Breast epithelium (tissue), 4 donors: ENCODE measurements around the gene MYADML2. TPM values are rescaled to one million over a fixed set of nuclear protein-coding genes. Genes with fewer than 3 reads are reported as not detected.

ENCODE experiments used
- DNase-seq, 2 donors: peaks; one replicate each; pipeline ENCODE4 v3.0.0-alpha.2; 2019; ENCODE audit warnings: low spot score in 2 of 2
- H3K27ac ChIP-seq, 2 donors: fragments of 200-600 bp; sonication (generic) in 1 of 2; one replicate each; pipeline ENCODE4 v1.5.1; 2016 to 2019; ENCODE audit warnings: mild to moderate bottlenecking in 1 of 2
- H3K27me3 ChIP-seq, 2 donors: fragments of 200-600 bp; sonication (generic) in 1 of 2; one replicate each; pipeline versions ENCODE4 v1.5.1 to v1.6.0; 2017 to 2019; ENCODE audit warnings: control low read depth in 1 of 2, mild to moderate bottlenecking in 1 of 2
- H3K36me3 ChIP-seq: fragments of 200-600 bp; one replicate; pipeline ENCODE4 v1.5.1; 2019
- H3K4me1 ChIP-seq, 2 donors: fragments of 200-600 bp; sonication (generic); one replicate each; pipeline ENCODE4 v1.5.1; 2016 to 2019; ENCODE audit warnings: control low read depth in 1 of 2
- H3K4me3 ChIP-seq, 3 donors: fragments of 200-600 bp; sonication (generic); 1 replicate in 2 of 3; 2 replicates in 1 of 3; pipeline ENCODE4 v1.5.1; 2016 to 2019; ENCODE audit warnings: mild to moderate bottlenecking in 3 of 3, moderate library complexity in 2 of 3
- H3K9me3 ChIP-seq, 2 donors: fragments of 200-600 bp; sonication (generic) in 1 of 2; one replicate each; pipeline ENCODE4 v1.5.1; 2016 to 2019; ENCODE audit warnings: control low read depth in 1 of 2
- POLR2A ChIP-seq: fragments of 450-650 bp; IDR thresholded peaks from one replicate; pipeline ENCODE4 v1.6.1; 2016; ENCODE audit warnings: antibody characterized with exemption, mild to moderate bottlenecking, moderate library complexity
- POLR2AphosphoS5 ChIP-seq, 3 donors: sonication (generic); formaldehyde crosslinking; IDR thresholded peaks; one replicate each; pipeline ENCODE4 v1.6.1; 2017; ENCODE audit warnings: antibody characterized with exemption in 3 of 3
- intact Hi-C: fragments of 100-400 bp; cut with DNase I; formaldehyde crosslinking; loops from one replicate; pipeline ENCODE4 v1.15.1; 2023; ENCODE audit warnings: low total_unique reads
- total RNA-seq, 3 donors: library from RNA; depleted of rRNA; stranded (reverse); fragments of >200 nt; gene quantifications; one replicate each; pipeline ENCODE4 v1.1.0, GENCODE V29; 2016
- TF ChIP-seq, protein P1 (sequence below), 3 donors: fragments of 450-650 bp; IDR thresholded peaks; one replicate each; pipeline ENCODE4 v1.5.1; 2016 to 2017; ENCODE audit warnings: antibody characterized with exemption in 3 of 3, mild to moderate bottlenecking in 3 of 3, moderate library complexity in 3 of 3

MYADML2 gene
- total RNA-seq, 3 donors from 2014 or later = not detected

DNA sequence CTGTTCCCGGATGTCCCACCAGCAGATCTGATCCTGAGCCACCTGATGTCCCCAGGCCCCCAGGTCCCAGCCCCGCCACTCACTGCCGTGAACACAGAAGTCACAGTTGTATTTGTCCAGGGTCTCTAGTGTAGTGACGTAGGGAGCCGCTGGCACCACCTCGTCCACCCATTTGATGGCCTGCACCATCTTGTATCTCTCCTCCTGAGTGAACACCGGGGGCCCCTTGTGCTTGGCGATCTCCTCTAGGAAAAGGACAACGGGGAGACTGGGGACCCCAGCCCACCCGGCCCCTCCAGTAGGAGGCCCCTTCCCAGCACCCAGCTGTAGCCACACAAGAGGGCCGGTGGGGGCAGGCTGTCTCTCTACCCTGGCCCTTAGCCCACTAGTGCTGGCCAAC, 38.2 kb downstream of the MYADML2 start:
- no peaks in the 10 kb centered on the region for H3K27me3 ChIP-seq
- no peaks in the 10 kb centered on the region for H3K36me3 ChIP-seq
- no peaks in the 10 kb centered on the region for H3K9me3 ChIP-seq
- H3K4me3 ChIP-seq = no peak overlapping the region
- TF ChIP-seq, protein P1, sequence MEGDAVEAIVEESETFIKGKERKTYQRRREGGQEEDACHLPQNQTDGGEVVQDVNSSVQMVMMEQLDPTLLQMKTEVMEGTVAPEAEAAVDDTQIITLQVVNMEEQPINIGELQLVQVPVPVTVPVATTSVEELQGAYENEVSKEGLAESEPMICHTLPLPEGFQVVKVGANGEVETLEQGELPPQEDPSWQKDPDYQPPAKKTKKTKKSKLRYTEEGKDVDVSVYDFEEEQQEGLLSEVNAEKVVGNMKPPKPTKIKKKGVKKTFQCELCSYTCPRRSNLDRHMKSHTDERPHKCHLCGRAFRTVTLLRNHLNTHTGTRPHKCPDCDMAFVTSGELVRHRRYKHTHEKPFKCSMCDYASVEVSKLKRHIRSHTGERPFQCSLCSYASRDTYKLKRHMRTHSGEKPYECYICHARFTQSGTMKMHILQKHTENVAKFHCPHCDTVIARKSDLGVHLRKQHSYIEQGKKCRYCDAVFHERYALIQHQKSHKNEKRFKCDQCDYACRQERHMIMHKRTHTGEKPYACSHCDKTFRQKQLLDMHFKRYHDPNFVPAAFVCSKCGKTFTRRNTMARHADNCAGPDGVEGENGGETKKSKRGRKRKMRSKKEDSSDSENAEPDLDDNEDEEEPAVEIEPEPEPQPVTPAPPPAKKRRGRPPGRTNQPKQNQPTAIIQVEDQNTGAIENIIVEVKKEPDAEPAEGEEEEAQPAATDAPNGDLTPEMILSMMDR (IDR thresholded peaks at IDR 0.05) = no peak
- TF ChIP-seq POLR2A (no peak), POLR2AphosphoS5 (IDR thresholded peaks at IDR 0.05) (no peak)
- no peak overlapping the region for H3K27ac ChIP-seq
- DNase-seq = no peak
- intact Hi-C loops = no loop called here
- peaks cover 0 to 9% of the 10 kb centered on the region in 2 donors for H3K4me1 ChIP-seq

DNA sequence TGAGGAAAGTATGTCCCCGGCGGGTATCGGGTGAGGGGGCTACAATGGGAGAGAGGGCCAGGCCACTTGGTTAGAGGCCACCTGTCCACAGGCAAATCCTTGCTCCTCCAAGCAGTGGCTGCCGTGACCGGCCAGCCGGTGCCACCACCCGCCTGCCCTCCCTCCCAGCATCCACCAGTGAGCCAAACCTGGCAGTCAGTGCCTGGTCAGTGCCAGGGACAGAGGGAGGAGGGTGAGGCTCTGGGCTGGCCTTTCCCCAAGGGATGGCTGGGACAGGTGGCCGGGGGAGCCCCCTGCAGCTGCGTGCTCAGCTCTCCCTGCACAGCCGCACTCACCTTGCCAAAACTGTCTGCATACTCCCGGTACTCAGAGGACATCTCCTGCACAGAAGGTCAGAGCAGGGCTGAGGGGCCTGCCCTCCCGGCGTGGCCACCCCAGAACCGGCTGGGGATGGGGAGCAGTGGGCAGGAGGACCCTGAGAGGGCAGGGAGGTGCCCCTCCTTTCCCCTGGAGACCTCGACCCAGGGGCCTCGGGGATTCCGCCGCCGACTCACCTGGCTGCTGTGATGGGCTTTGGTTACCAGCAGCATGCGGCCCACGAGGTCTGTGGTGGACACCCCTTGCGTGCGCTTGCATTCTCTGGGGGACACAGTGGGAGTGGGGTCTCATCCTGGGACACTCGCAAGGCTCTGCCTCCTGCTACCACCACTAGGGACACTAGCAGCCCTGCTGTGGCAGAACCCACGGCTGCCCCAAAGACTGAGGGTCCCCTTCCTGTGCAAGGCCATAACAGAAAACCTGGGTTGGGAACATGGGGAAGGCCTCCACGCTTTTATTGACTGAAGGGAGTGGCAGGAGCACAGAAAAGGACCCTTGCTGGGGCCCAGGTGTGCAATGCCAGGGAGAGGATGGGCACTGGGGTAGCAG, 39.6 kb downstream of the MYADML2 start:
- Histone ChIP-seq H3K9me3 (no peaks in the 10 kb centered on the region), H3K4me1 (peaks cover 0 to 9% of the 10 kb centered on the region in 2 donors), H3K27ac (no peak overlapping the region), H3K4me3 (no peak overlapping the region), H3K36me3 (no peaks in the 10 kb centered on the region), H3K27me3 (no peaks in the 10 kb centered on the region)
- no peak for DNase-seq
- no peak for TF ChIP-seq POLR2A
- TF ChIP-seq, protein P1 (IDR thresholded peaks at IDR 0.05) = no peak
- intact Hi-C loops = no loop called here

DNA sequence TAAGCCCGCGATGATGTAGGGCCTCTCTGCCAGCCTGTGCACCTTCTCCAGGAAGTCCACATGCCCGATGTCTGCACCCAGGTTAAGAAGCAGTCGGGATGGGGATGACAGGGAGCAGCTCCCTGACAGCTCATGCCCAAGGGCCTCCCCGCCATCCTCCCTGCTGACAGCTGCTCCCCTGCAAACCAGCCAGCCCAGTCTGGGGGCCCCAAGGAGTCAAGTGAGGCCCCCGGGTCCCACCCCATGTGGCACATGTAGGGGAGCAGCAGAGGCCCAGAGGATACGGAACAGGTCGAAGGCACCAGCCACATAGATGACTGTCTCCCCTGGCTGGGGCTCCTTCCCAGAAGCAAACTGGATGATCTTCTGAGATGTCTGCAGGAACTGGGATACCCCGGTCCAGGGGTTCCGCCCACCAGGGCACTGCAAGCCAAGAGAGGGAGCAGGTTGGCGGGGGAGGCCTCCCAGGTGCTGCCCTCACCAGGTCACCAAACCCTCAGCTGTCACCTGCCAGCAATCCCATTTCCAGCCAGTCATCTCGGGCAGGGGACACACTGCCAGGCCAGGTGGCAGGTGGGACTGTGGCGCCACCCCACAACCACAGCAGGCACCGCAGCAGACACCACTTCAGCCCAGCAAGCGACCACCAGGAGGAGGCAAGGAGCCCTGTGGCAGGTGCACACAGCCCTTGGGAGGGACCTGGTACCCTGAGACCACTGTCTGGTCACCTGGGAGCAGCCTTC, 40.4 kb downstream of the MYADML2 start:
- H3K4me3 ChIP-seq = no peak overlapping the region
- H3K27me3 ChIP-seq = no peaks in the 10 kb centered on the region
- H3K9me3 ChIP-seq = no peaks in the 10 kb centered on the region
- no peak for DNase-seq
- intact Hi-C loops = no loop called here
- H3K4me1 ChIP-seq = peaks cover 0 to 9% of the 10 kb centered on the region in 2 donors
- no peak overlapping the region for H3K27ac ChIP-seq
- no peak for TF ChIP-seq POLR2A
- TF ChIP-seq, protein P1 (IDR thresholded peaks at IDR 0.05) = no peak
- TF ChIP-seq POLR2AphosphoS5 (IDR thresholded peaks at IDR 0.05) = no peak
- no peaks in the 10 kb centered on the region for H3K36me3 ChIP-seq

DNA sequence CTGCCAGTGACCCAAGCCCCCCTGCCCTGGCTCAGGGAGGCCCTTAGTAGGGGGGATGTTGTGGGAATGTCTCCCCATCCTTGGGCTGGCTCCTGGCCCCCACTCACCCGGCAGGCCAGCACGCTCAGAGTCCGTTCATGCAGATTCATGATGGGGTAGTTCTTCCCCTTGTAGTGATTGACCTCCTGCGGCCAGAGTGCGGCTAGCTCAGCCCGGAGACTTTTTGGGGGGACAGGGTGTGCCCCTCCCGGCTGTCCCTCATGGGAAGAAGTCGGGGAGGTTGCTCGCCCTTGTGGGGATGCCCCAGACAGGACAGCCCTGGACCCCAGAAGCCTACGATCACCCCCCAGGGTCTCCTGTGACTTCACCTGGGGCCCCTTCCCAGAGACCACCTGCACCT, 41.0 kb downstream of the MYADML2 start:
- Histone ChIP-seq H3K27me3 (no peaks in the 10 kb centered on the region), H3K36me3 (no peaks in the 10 kb centered on the region), H3K4me1 (peaks cover 0 to 9% of the 10 kb centered on the region in 2 donors), H3K9me3 (no peaks in the 10 kb centered on the region), H3K27ac (no peak overlapping the region), H3K4me3 (no peak overlapping the region)
- TF ChIP-seq POLR2A (no peak), POLR2AphosphoS5 (IDR thresholded peaks at IDR 0.05) (no peak)
- TF ChIP-seq, protein P1 (IDR thresholded peaks at IDR 0.05) = no peak
- no peak for DNase-seq
- intact Hi-C loops = no loop called here

DNA sequence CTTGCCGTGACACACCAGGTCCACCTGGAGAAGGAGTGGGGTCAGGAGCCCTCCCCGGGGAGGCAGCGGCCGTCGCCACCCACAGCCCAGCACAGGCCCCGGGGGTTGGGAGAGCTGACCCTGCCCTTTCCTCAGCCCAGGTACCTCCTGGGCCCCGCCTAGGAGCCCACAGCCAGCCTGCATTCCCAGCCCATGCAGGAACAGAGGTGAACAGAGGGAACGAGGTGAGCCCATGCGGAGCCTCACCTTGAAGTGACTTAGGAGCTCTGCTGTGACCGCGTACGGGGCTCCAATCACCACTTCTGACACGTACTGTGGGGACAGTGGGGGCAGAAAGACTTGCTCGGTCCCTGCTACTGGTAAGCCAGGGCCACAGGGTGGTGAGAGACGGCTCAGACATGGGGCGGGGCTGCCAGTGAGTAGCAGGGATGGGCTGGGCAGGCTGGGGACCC, 41.6 kb downstream of the MYADML2 start:
- no peak overlapping the region for H3K27ac ChIP-seq
- H3K4me1 ChIP-seq = peaks cover 0 to 6% of the 10 kb centered on the region in 2 donors
- TF ChIP-seq POLR2A = no peak
- TF ChIP-seq POLR2AphosphoS5 (IDR thresholded peaks at IDR 0.05) = no peak
- TF ChIP-seq, protein P1 (IDR thresholded peaks at IDR 0.05) = no peak
- H3K9me3 ChIP-seq = no peaks in the 10 kb centered on the region
- no peaks in the 10 kb centered on the region for H3K36me3 ChIP-seq
- H3K27me3 ChIP-seq = no peaks in the 10 kb centered on the region
- intact Hi-C loops = no loop called here
- H3K4me3 ChIP-seq = no peak overlapping the region
- DNase-seq = no peak
